Upper lobe of left lung (tissue), 4 donors: Measurements from ENCODE around the gene KIF18B.

Experiments used
- POLR2A ChIP-seq, 4 donors: fragments of 450-650 bp; IDR thresholded peaks; one replicate each; pipeline ENCODE4 v1.5.1; 2016 to 2017; ENCODE audit warnings: antibody characterized with exemption in 4 of 4, mild to moderate bottlenecking in 2 of 4
- POLR2AphosphoS5 ChIP-seq, 2 donors: sonication (generic); formaldehyde crosslinking; IDR thresholded peaks; one replicate each; pipeline ENCODE4 v1.5.1; 2017; ENCODE audit warnings: antibody characterized with exemption in 2 of 2

DNA sequence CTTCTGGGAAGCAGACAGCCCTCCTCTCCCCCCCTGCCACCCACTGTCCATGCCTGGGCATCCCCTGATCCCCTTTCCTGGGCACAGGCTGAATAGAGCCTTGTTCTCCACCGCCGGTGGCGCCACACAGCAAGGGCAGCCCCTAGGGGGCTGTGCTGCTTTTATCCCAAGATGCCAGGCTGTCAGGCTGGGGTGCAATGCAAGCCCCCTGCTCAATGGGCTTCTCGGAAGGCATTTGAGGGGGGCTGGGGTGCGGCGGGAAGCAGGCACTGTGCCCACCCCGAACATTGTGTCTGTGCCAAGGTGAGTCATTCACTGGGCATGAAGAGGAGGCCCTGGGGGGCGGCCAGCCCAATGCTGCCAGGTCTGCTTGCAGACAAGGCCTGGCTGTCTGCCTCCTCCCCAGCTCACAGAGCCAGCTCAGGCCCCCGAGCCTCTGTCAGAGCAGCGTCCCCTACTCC is 30.8 kb downstream of the KIF18B start:
- TF ChIP-seq POLR2A (IDR thresholded peaks at IDR 0.05): no peak
- no peak for TF ChIP-seq POLR2AphosphoS5 (IDR thresholded peaks at IDR 0.05)
